ENCODE data around the gene SLC27A1. TPM values are rescaled to one million over a fixed set of nuclear protein-coding genes. Genes with fewer than 3 reads are reported as not detected.

Gene SLC27A1
- total RNA-seq, 1 donor from 2014 or later: 7.0 TPM

GRCh38 chr19:17457616-17458015 is 12.7 kb upstream of the SLC27A1 start:
- H3K4me3 ChIP-seq (ENCODE audit: low read depth, low read length): no peak overlapping the region
- TF ChIP-seq CTCF (conservative IDR thresholded peaks at IDR 0.05; ENCODE audit: low read depth, low read length): no peak
- DNase-seq (ENCODE audit: low read depth): no peak

GRCh38 chr19:17458970-17459369 is 11.4 kb upstream of the SLC27A1 start:
- no peak overlapping the region for H3K4me3 ChIP-seq (ENCODE audit: low read depth, low read length)
- TF ChIP-seq CTCF (conservative IDR thresholded peaks at IDR 0.05; ENCODE audit: low read depth, low read length): no peak
- DNase-seq (ENCODE audit: low read depth): no peak

GRCh38 chr19:17460372-17461230 is 9.7 kb upstream of the SLC27A1 start, which contains the start of gene NXNL1:
Gene NXNL1, minus strand, starts transcription at chr19:17460926. Its CDS starts 57 bp downstream, at chr19:17460869.
- DNase-seq (ENCODE audit: low read depth): no peak
- H3K4me3 ChIP-seq (ENCODE audit: low read depth, low read length): no peak within 1 kb of the TSS
- no peak for TF ChIP-seq CTCF (conservative IDR thresholded peaks at IDR 0.05; ENCODE audit: low read depth, low read length)

GRCh38 chr19:17466487-17466850 is 3.9 kb upstream of the SLC27A1 start:
- no peak for DNase-seq (ENCODE audit: low read depth)
- TF ChIP-seq CTCF (conservative IDR thresholded peaks at IDR 0.05; ENCODE audit: low read depth, low read length): no peak
- H3K4me3 ChIP-seq (ENCODE audit: low read depth, low read length): no peak overlapping the region

- DNase-seq (ENCODE audit: low read depth): no peak
- no peak for TF ChIP-seq CTCF (conservative IDR thresholded peaks at IDR 0.05; ENCODE audit: low read depth, low read length)
- no peak overlapping the region for H3K4me3 ChIP-seq (ENCODE audit: low read depth, low read length)
Observed at GRCh38 chr19:17467471-17468301, 2.6 kb upstream of the SLC27A1 start.

GRCh38 chr19:17468302-17469091 is 1.8 kb upstream of the SLC27A1 start:
- H3K4me3 ChIP-seq (ENCODE audit: low read depth, low read length): no peak overlapping the region
- no peak for DNase-seq (ENCODE audit: low read depth)
- no peak for TF ChIP-seq CTCF (conservative IDR thresholded peaks at IDR 0.05; ENCODE audit: low read depth, low read length)
